HT-29 (cell line): ENCODE results near the gene CYSRT1. TPM values are rescaled to one million over a fixed set of nuclear protein-coding genes. Genes with fewer than 3 reads are reported as not detected.

Experiments
- DNase-seq: peaks from one replicate; pipeline ENCODE4 v3.0.0-alpha.2; 2015; ENCODE audit warnings: low spot score
- total RNA-seq: library from RNA; depleted of rRNA; stranded (reverse); fragments of >200 nt; shearing (Covaris generic); gene quantifications from 2 replicates; pipeline ENCODE4 v1.2.3, GENCODE V29; 2014; rRNA removed

The CYSRT1 gene
- 1.6 and 2.4 TPM in 2 replicates for total RNA-seq

GRCh38 chr9:137224830-137225694 is at the start of gene CYSRT1:
Gene CYSRT1, plus strand, starts transcription at chr9:137225174. Its CDS starts 448 bp downstream, at chr9:137225622.
- no peak for DNase-seq

- DNase-seq, result no peak
Measured at GRCh38 chr9:137175345-137175961, 49.5 kb upstream of the CYSRT1 start.

GRCh38 chr9:137176302-137177182 is 48.4 kb upstream of the CYSRT1 start:
- peak; percentile 79 for DNase-seq

- DNase-seq, result no peak
Measured at GRCh38 chr9:137178201-137178938, 46.6 kb upstream of the CYSRT1 start.

GRCh38 chr9:137178939-137179630 is 45.9 kb upstream of the CYSRT1 start:
- DNase-seq, result no peak

GRCh38 chr9:137179761-137180160 is 45.2 kb upstream of the CYSRT1 start:
- no peak for DNase-seq

GRCh38 chr9:137180491-137180890 is 44.5 kb upstream of the CYSRT1 start:
- DNase-seq, result no peak

GRCh38 chr9:137181680-137182079 is 43.3 kb upstream of the CYSRT1 start:
- DNase-seq, result no peak

- no peak for DNase-seq
Measured at GRCh38 chr9:137182836-137183235, 42.1 kb upstream of the CYSRT1 start.

GRCh38 chr9:137183980-137184595 is 40.9 kb upstream of the CYSRT1 start:
- no peak for DNase-seq

- no peak for DNase-seq
Measured at GRCh38 chr9:137184881-137185660, 39.9 kb upstream of the CYSRT1 start.

- DNase-seq, result no peak
Measured at GRCh38 chr9:137185921-137186320, 39.1 kb upstream of the CYSRT1 start.

GRCh38 chr9:137186385-137186784 is 38.6 kb upstream of the CYSRT1 start:
- DNase-seq, result no peak

GRCh38 chr9:137187386-137187785 is 37.6 kb upstream of the CYSRT1 start:
- no peak for DNase-seq

GRCh38 chr9:137188086-137188489 is 36.9 kb upstream of the CYSRT1 start:
- no peak for DNase-seq

GRCh38 chr9:137188490-137189296 is 36.3 kb upstream of the CYSRT1 start, which contains the start of the genes ANAPC2 and SSNA1:
Gene ANAPC2, minus strand, starts transcription at chr9:137188560. Its CDS starts 28 bp downstream, at chr9:137188532.
Gene SSNA1, plus strand, starts transcription at chr9:137188676. Its CDS starts 51 bp downstream, at chr9:137188727.
- peak; percentile 94 for DNase-seq

- DNase-seq, result no peak
Measured at GRCh38 chr9:137189297-137190295, 35.4 kb upstream of the CYSRT1 start.
